GM12801 (cell line): ENCODE data around the gene ARMC6.

Experiments used
- TF ChIP-seq, protein P1 (sequence below): IDR thresholded peaks from one replicate; pipeline ENCODE4 v1.5.1; 2011; ENCODE audit warnings: control low read depth; ENCODE audit not compliant: insufficient read length; ENCODE audit errors: extremely low read depth

The ARMC6 gene

GRCh38 chr19:19068659-19069654, 35.6 kb downstream of the ARMC6 start:
- TF ChIP-seq, protein P1, sequence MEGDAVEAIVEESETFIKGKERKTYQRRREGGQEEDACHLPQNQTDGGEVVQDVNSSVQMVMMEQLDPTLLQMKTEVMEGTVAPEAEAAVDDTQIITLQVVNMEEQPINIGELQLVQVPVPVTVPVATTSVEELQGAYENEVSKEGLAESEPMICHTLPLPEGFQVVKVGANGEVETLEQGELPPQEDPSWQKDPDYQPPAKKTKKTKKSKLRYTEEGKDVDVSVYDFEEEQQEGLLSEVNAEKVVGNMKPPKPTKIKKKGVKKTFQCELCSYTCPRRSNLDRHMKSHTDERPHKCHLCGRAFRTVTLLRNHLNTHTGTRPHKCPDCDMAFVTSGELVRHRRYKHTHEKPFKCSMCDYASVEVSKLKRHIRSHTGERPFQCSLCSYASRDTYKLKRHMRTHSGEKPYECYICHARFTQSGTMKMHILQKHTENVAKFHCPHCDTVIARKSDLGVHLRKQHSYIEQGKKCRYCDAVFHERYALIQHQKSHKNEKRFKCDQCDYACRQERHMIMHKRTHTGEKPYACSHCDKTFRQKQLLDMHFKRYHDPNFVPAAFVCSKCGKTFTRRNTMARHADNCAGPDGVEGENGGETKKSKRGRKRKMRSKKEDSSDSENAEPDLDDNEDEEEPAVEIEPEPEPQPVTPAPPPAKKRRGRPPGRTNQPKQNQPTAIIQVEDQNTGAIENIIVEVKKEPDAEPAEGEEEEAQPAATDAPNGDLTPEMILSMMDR, result no peak

DNA sequence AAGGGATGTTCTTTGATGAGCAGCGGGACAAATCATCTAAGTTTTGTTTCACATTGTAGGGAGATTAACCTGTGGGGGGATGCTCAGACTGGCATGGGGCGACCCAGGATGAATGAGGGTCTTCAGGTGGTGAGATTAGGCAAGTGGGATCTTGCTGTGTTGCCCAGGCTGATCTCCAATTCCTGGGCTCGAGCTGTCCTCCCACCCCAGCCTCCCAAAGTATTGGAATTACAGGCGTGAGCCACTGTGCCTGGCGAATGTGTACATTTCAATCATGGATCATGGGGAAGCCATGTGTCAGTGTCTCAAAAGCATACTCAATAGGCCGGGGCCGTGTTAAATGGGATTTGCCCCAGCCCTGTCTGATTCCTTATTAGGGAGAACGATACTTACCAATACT, 38.5 kb downstream of the ARMC6 start:
- TF ChIP-seq, protein P1, result no peak

GRCh38 chr19:19074196-19074882, 40.9 kb downstream of the ARMC6 start:
- TF ChIP-seq, protein P1, result no peak

GRCh38 chr19:19075126-19075525, 41.7 kb downstream of the ARMC6 start:
- TF ChIP-seq, protein P1, result no peak

- TF ChIP-seq, protein P1, result no peak
These were observed 43.1 kb downstream of the ARMC6 start for GRCh38 chr19:19076476-19076875.

GRCh38 chr19:19077103-19077502, 43.7 kb downstream of the ARMC6 start:
- TF ChIP-seq, protein P1, result no peak

- TF ChIP-seq, protein P1, result no peak
These were observed 45.4 kb downstream of the ARMC6 start for GRCh38 chr19:19078801-19079200.
